Activated naive CD8-positive, alpha-beta T cell treated with anti-CD3 and anti-CD28 coated beads, Interleukin-2, amount 50 U/mL, for 16 hours (primary cell): ENCODE measurements around the gene APOBR.
"Not testable (repeated sequence)": the region's sequence is repeated elsewhere in the genome, so short reads cannot be mapped to it uniquely, and the experiment has no call there.

ENCODE experiments used
- DNase-seq: peaks from one replicate; pipeline ENCODE4 v3.0.0-alpha.2; 2020; ENCODE audit warnings: low read depth, low spot score

The APOBR gene

GRCh38 chr16:28527100-28527785 is 32.8 kb downstream of the APOBR start:
- not testable (repeated sequence) for DNase-seq

DNA sequence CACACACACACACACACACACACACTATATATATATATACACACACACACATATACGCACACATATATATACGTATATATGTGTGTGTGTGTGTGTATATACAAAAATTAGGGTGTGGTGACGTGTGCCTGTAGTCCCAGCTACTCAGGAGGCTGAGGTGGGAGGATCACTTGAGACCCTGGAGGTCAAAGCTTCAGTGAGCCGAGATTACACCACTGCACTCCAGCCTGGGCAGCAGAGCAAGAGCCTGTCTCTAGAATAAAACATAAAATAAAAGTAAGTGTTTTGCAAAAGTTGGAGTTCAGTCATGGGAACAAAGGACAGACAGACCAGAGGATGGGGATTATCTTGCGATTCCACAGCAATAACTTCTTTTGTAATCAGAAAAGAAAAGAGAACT is 33.5 kb downstream of the APOBR start:
- no peak for DNase-seq

DNA sequence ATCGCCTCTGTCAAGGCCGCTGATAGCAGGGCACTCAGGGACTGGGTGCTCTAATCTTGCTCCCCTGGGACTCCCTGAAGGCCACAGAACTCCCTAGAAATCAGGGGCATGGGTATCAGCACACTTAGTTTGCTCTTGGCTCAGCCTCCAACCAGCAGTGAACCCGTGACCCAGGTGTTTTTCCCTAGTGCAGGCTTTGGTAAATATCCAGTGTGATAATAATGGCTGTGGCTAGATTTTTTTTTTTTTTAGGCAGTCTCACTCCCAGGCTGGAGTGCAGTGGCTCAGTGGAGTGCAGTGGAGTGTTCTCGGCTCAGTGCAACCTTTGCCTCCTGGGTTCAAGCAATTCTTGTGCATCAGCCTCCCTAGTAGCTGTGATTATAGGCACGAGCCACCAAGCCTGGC is 34.0 kb downstream of the APOBR start:
- DNase-seq, result no peak

DNA sequence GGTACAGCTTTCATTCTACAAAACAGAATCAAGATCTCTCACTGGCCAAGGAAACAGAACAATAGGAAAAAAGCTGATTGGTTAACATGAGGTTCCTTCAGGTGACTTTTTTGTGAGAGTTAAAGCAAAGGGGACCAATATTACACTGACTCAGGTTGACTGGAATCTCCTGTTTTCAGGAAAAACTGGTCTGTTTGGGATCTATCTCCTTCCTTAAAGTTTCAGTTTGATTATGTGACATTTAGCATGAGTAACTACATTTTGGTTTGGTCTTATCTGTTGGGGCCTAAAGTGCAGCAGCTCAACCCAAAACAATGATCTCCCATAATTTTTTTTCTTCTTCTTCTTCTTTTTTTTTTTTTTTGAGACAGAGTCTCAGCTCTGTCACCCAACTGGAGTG is 34.7 kb downstream of the APOBR start:
- no peak for DNase-seq

DNA sequence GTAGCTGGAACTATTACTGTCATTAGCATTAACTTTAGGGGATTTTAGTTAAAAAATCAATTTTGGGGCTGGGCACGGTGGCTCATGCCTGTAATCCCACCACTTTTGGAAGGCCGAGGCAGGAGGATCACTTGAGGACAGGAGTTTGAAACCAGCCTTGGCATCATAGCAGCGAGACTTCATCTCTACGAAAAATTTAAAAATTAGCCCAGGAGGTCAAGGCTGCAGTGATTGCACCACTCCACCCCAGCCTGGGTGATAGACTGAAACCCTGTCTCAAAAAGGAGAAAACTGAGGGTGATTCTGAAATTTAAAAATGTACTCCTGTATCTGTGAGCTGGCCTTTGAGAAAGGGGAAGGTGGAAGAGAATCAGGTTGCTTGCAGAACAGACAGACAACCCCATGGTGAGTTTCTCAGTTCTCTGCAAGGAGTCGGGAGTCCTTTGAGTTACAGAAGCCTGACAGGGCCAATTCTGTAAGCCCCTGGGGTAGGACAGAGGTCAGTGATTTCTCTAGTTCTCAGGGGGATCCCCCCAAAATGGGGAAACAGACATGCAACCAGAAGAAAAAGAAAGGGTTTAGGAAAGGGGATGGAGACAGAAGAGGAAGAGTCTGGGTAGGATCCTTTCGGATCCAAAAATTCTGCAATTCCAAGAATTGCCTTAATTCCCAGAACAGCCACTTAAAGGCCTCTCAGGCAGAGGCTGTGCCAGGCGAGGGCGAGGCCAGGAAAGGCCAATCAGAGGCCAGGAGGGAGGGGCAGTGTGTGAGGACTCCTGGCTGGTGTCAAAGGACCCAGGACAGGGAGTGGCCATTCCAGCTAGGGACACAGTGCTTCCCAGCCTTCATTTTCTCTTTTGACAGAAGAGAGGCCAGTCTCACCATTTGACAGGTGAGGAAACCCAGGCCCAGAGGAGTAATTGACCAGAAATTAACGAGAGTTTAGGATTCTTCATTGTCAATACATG is 37.6 kb downstream of the APOBR start:
- no peak for DNase-seq

DNA sequence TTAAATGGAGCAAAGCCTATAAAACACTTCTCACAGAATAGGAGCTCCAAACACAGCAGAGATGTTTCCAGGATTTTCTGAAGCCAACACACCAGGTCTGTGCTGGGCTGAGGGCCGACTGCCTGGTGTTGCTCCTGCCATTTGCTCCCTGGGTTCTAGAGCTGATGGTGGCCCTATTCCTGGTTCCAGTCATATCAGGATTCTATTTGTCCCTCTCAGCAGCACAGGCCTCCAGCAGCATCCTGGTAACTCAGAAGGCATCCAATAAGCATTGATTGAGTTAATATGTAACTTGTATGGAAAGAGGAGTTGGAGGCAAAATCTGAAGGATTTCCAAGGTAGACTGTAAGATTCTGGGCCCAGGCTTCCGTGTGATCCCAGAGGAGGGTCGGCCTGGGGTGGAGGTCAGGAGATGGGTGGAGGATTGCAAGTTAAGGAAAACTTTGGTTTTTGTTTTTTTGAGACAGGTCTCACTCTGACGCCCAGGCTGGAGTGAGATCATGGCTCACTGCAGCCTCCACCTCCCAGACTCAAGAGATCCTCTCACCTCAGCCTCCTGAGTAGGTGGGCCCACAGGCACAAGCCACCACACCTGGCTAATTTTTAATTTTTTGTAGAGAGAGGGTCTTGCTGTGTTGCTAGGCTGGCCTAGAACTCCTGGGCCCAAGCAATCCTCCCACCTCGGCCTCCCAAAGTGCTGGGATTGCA is 38.7 kb downstream of the APOBR start:
- no peak for DNase-seq

DNA sequence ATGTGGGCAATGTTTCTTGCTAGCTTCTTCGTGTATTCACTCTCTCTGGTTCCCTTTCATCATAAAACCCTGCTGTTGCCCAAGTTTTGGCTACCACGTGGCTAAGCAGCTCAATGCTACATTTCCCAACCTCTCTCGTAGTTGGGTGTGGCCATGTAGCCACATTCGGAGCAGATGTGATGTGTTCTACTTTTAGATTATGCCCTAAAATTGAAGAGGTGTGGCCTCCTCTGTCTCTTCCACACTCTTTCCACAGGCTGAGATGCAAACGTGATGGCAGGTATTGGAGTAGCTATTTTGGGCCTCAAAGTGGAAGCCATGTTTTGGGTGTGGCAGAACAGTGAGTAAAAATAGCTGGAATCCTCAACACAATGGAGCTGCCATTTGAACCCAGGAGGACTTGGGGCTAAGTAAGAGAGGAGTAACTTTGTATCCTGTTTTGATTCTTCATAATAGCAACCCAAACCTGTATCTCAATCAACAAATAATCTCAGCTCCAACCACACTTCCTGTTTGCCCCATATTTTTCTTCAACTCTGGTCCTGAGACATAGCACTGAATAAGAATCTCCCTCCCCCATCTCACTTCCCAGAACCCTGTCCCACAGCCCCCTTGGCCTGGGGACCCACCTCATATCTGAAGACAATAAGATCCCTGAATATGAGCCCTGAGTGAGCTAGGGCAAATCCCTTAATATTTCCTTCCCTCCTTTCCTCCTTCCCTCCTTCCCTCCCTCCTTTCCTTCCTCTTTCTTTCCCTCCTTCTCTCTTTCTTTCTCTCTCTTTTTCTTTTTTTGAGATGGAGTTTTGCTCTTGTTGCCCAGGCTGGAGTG is 40.3 kb downstream of the APOBR start:
- no peak for DNase-seq

DNA sequence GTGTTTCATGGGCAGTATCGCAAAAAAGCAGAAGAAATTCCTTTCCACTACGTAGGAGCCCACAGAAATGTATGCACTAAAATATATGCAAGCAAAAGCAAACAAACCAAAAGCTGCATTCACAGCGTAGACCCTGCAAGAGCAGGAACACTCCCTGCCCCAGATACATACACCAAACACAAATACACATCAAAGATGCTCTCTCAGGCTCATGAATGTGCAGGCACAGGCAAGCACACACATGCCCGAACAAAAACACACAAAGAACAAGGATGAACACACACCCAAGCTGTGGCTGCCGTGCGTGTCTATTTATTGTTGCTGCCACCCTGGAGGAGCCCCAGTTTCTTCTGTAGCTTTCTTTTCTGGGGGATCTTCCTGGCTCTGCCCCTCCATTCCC is 42.6 kb downstream of the APOBR start:
- DNase-seq, result no peak

GRCh38 chr16:28537964-28538732 is 43.7 kb downstream of the APOBR start:
- no peak for DNase-seq

GRCh38 chr16:28538733-28539596 is 44.5 kb downstream of the APOBR start, which contains the start of gene NUPR1:
Gene NUPR1, minus strand, starts transcription at chr16:28538974. Its CDS starts 67 bp downstream, at chr16:28538907.
- DNase-seq, result no peak

DNA sequence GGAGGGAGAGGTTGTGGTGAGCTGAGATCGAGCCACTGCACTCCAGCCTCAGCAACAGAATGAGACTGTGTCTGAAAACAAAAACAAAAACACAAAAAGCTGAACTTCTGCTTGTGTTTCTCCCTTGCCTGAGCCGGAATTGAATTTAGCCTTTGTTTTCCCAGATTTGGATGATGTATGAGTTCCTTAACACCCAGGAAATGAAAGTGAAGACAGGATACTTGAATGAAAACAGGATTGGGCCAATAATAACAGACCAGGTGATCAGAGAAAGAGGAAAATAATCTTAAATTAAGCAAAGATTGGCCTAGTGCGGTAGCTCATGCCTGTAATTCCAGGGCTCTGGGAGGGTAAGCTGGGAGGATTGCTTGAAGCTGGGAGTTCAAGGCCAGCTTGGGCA is 45.9 kb downstream of the APOBR start:
- no peak for DNase-seq

DNA sequence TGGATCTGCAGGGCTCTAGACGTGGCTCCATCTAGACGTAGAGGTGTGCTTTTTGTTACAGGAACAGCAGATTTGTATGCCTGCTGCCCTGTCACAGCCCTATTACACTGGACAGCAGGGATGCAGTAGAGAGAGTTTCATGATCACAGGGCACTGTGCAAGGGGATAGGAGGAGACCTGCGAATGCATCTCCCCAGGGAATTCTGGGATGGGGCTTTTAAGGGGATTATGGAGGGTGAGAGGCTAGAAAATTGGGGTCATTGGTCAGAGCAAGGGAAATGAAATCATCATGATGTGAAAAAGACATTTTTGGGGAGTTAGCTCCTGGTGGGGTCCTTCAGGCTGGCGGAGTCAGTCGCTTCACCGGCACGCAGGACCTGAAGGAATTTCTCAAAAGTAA is 48.2 kb downstream of the APOBR start:
- DNase-seq, result no peak

- DNase-seq, result no peak
These were observed 48.6 kb downstream of the APOBR start for GRCh38 chr16:28543072-28543471.

DNA sequence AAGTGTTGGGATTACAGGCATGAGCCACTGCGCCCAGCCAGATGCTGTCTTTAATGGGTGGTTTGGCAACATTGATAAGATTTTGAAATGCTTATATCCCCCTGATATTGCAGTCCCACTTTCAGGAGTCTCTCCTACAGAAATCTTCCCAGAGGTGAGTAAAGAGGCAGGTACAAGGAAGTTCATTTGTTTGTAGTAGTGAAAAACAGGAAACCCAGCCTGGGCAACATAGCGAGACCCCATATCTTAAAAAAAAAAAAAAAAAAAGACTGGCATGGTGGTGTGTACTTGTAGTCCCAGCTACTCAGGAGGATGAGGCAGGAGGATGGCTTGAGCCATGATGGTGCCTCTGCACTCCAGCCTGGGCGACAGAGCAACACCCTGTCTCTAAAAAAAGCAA is 50.6 kb downstream of the APOBR start:
- DNase-seq, result no peak

- DNase-seq, result not testable (repeated sequence)
These were observed 51.5 kb downstream of the APOBR start for GRCh38 chr16:28545964-28546363.

GRCh38 chr16:28546626-28547025 is 52.2 kb downstream of the APOBR start:
- DNase-seq, result no peak

- no peak for DNase-seq
These were observed 53.9 kb downstream of the APOBR start for GRCh38 chr16:28548306-28548802.
